Gastrocnemius medialis (tissue), 4 donors: ENCODE data around the gene TTLL8.

Source experiments
- POLR2A ChIP-seq, 2 donors: fragments of 450-650 bp; IDR thresholded peaks; one replicate each; pipeline ENCODE4 v1.6.1; 2017; ENCODE audit warnings: antibody characterized with exemption in 2 of 2, mild to moderate bottlenecking in 2 of 2, moderate library complexity in 2 of 2
- TF ChIP-seq, protein P1 (sequence below), 5 experiments: fragments of 450-650 bp in 3 of 5; fragments of 200-600 bp in 2 of 5; sonication (generic) in 2 of 5; IDR thresholded peaks in 4 of 5; conservative IDR thresholded peaks in 1 of 5; 1 replicate in 4 of 5; 2 replicates in 1 of 5; pipeline ENCODE4 v1.5.1; 2016 to 2019; ENCODE audit warnings: antibody characterized with exemption in 5 of 5, mild to moderate bottlenecking in 3 of 5, moderate library complexity in 3 of 5

DNA sequence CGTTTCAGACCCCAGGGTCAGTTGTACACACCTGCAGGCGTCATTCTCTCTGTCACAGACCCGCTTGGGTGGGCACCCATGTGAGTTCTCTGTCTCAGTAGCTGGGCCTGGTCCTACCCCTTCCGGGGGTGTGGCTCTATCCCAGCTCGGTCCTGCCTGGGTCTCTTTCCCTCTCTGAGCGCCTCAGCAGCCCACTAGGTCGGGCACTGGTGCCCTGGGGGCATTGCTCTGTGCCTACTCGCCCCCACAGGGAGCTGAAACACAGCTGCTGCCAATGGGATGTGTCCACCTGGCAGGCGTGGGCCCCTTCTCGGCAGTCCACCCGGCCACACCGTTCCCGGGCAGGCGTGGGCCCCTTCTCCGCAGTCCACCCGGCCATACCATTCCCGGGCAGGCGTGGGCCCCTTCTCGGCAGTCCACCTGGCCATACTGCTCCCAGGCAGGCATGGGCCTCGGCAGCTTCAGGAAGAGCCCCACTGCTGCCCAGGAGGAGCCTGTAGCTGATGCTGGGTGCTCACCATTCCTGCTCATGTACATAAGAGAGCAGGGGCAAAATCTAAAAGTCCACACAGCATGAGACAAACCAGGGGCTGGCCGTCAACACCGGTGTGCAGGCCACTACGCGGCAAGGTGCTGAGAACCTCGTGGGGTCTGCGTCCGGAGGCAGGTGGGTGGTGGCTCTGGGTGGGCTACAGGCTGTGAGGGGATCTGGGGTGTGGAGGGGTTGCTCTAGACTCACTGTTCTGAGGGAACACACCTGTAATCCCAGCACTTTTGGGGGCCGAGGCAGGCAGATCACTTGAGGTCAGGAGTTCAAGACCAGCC lies 14.8 kb upstream of the TTLL8 start:
- TF ChIP-seq POLR2A (IDR thresholded peaks at IDR 0.05), result no peak
- TF ChIP-seq, protein P1, sequence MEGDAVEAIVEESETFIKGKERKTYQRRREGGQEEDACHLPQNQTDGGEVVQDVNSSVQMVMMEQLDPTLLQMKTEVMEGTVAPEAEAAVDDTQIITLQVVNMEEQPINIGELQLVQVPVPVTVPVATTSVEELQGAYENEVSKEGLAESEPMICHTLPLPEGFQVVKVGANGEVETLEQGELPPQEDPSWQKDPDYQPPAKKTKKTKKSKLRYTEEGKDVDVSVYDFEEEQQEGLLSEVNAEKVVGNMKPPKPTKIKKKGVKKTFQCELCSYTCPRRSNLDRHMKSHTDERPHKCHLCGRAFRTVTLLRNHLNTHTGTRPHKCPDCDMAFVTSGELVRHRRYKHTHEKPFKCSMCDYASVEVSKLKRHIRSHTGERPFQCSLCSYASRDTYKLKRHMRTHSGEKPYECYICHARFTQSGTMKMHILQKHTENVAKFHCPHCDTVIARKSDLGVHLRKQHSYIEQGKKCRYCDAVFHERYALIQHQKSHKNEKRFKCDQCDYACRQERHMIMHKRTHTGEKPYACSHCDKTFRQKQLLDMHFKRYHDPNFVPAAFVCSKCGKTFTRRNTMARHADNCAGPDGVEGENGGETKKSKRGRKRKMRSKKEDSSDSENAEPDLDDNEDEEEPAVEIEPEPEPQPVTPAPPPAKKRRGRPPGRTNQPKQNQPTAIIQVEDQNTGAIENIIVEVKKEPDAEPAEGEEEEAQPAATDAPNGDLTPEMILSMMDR (IDR thresholded peaks at IDR 0.05 in 4 of 5, conservative IDR thresholded peaks at IDR 0.05 in 1 of 5), result no peak
